ENCODE data around the gene DNLZ. TPM values are rescaled to one million over a fixed set of nuclear protein-coding genes. Genes with fewer than 3 reads are reported as not detected.

Gene DNLZ
- polyA plus RNA-seq, 2 of the 4 experiments (the other 2 are of a cell fraction): 8.0 to 19.9 TPM

DNA sequence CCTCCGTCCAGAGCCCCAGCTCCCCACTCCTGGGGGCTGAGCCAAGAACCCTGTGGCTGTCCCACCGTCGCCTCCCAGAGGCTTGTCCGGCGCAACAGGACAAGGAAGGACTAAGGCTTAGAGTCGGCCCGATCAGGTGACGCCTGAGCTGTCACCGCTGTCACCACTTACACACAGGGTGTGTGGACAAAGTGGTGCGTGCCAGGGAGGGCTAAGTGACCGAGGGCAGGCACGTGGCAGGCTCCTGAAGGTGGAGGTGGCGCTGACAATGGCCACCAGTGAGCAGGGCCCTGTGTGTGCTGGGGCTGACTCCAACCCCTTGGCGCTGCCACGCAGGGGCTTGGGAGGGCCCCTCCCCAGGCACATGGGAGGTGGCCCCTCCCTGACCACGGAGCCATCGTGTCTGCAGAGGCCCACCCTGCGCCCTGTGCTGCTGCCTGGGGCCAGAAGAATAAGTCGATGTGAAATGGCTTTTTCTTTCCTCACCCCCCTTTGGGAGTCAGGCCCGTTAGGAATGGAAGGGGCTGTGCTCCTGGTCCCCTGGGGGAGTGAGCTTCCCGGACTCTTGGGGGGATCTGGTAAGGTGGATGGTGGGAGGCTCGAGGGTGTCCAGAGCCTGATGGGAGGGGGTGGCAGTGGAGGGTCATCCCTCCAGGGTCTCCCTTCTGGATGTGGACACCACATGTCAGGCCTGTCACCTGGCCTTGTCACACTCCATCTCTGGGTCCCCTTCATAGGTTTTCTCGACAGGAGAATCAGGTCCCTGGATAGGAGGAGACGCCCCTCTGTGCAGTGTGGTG lies 38.8 kb downstream of the DNLZ start:
- no peak for FAIRE-seq
- Histone ChIP-seq H3K4me3 (no peak overlapping the region), H3K9me3 (no peaks in the 10 kb centered on the region), H3K4me2 (no peak overlapping the region), H3K27ac (no peak overlapping the region), H3K4me1 (peaks cover 18% of the 10 kb centered on the region)
- TF ChIP-seq CBX8 (IDR thresholded peaks at IDR 0.05): no peak
- no peak for TF ChIP-seq HEYL (CRISPR knock-in tag; IDR thresholded peaks at IDR 0.05)
- no peak for TF ChIP-seq ELK1 (IDR thresholded peaks at IDR 0.05; ENCODE audit: low read depth, low read length)
- no peak for TF ChIP-seq ZFP36 (IDR thresholded peaks at IDR 0.05; ENCODE audit: borderline replicate concordance, partially characterized antibody)
- TF ChIP-seq, protein P1, sequence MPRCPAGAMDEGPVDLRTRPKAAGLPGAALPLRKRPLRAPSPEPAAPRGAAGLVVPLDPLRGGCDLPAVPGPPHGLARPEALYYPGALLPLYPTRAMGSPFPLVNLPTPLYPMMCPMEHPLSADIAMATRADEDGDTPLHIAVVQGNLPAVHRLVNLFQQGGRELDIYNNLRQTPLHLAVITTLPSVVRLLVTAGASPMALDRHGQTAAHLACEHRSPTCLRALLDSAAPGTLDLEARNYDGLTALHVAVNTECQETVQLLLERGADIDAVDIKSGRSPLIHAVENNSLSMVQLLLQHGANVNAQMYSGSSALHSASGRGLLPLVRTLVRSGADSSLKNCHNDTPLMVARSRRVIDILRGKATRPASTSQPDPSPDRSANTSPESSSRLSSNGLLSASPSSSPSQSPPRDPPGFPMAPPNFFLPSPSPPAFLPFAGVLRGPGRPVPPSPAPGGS (IDR thresholded peaks at IDR 0.05): no peak
- ATAC-seq: peak; percentile 6 to 23; a peak in 2 of 6 replicates
- DNase-seq (ENCODE audit: low read depth in 1 of 2, low spot score in 1 of 2): no peak
- CTCF ChIA-PET: interaction anchor here (0.9 to 6.3 kb wide), 8 partner anchors 12 to 820 kb away, joined by 3 to 31 read pairs (median 4); no protein-coding TSS in a partner anchor
- POLR2A ChIA-PET: no interaction called here
- WGBS (ENCODE audit: missing lambda C conversion rate): 77% methylated on average over 17 of the region's 24 CpGs

DNA sequence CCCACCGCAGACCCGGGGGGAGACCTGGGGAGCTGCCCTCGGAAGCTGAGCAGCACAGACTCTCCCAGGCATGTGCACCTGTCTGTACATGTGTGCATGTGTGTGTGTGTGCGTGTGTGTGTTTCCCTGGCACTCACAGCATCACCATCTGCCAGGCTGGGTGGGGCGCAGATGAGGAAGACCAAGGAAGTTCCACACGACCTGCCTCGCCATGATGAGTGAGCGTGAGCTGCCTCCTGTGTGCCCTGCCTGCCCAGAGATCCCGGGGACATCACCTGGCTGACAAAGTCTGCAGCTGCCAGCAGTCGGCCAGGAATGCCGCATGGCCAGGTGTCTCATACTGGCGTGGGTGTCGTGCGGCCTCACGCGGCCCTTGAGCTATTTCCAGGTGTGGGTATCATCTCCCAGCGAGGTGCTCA lies 40.2 kb downstream of the DNLZ start:
- H3K27ac ChIP-seq: no peak overlapping the region
- ChIA-PET POLR2A (no interaction called here), CTCF (interaction anchor here (0.6 to 6.3 kb wide), 9 partner anchors 11 to 819 kb away, joined by 3 to 31 read pairs (median 3); no protein-coding TSS in a partner anchor)
- DNase-seq (ENCODE audit: low read depth in 1 of 2, low spot score in 1 of 2): no peak
- no peak overlapping the region for H3K4me2 ChIP-seq
- TF ChIP-seq BHLHE40 (IDR thresholded peaks at IDR 0.05; ENCODE audit: low read depth, low read length) (no peak), KDM1A (IDR thresholded peaks at IDR 0.05; ENCODE audit: low read depth) (no peak), EP300 (IDR thresholded peaks at IDR 0.05) (no peak), RNF2 (IDR thresholded peaks at IDR 0.05; ENCODE audit: borderline replicate concordance, low read depth) (no peak), CHD2 (IDR thresholded peaks at IDR 0.05; ENCODE audit: low read length, partially characterized antibody) (no peak), PHF8 (IDR thresholded peaks at IDR 0.05; ENCODE audit: borderline replicate concordance, low read depth) (no peak), NFE2L2 (conservative IDR thresholded peaks at IDR 0.05; ENCODE audit: low read length) (no peak)
- TF ChIP-seq, protein P2, sequence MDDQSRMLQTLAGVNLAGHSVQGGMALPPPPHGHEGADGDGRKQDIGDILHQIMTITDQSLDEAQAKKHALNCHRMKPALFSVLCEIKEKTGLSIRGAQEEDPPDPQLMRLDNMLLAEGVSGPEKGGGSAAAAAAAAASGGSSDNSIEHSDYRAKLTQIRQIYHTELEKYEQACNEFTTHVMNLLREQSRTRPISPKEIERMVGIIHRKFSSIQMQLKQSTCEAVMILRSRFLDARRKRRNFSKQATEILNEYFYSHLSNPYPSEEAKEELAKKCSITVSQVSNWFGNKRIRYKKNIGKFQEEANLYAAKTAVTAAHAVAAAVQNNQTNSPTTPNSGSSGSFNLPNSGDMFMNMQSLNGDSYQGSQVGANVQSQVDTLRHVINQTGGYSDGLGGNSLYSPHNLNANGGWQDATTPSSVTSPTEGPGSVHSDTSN (IDR thresholded peaks at IDR 0.05): no peak
- WGBS (ENCODE audit: missing lambda C conversion rate): 75% methylated on average over 15 of the region's 17 CpGs
- no peak for ATAC-seq
- FAIRE-seq: no peak
- H3K4me3 ChIP-seq: no peak overlapping the region
- peaks cover 13% of the 10 kb centered on the region for H3K4me1 ChIP-seq
- no peaks in the 10 kb centered on the region for H3K9me3 ChIP-seq

GRCh38 chr9:136322756-136323330 lies 40.7 kb downstream of the DNLZ start:
- no peak overlapping the region for H3K27ac ChIP-seq
- H3K4me2 ChIP-seq: no peak overlapping the region
- FAIRE-seq (no peak), DNase-seq (ENCODE audit: low read depth in 1 of 2, low spot score in 1 of 2) (no peak), ATAC-seq (no peak)
- ChIA-PET CTCF (interaction anchor here (1.0 to 6.3 kb wide), 5 partner anchors 11 to 78 kb away, joined by 3 to 31 read pairs (median 12); no protein-coding TSS in a partner anchor), POLR2A (interaction anchor here (1.3 kb wide), 1 partner anchor 40 kb away, joined by 3 read pairs; no protein-coding TSS in a partner anchor)
- TF ChIP-seq ZSCAN20 (CRISPR knock-in tag; IDR thresholded peaks at IDR 0.05) (no peak), HOXA7 (CRISPR knock-in tag; IDR thresholded peaks at IDR 0.05) (no peak), NR3C1 (IDR thresholded peaks at IDR 0.05) (no peak), MAFK (IDR thresholded peaks at IDR 0.05; ENCODE audit: partially characterized antibody) (no peak), HOXB13 (CRISPR knock-in tag; IDR thresholded peaks at IDR 0.05; ENCODE audit: low read depth) (no peak), EHMT2 (IDR thresholded peaks at IDR 0.05; ENCODE audit: low read depth) (no peak)
- TF ChIP-seq, protein P3, sequence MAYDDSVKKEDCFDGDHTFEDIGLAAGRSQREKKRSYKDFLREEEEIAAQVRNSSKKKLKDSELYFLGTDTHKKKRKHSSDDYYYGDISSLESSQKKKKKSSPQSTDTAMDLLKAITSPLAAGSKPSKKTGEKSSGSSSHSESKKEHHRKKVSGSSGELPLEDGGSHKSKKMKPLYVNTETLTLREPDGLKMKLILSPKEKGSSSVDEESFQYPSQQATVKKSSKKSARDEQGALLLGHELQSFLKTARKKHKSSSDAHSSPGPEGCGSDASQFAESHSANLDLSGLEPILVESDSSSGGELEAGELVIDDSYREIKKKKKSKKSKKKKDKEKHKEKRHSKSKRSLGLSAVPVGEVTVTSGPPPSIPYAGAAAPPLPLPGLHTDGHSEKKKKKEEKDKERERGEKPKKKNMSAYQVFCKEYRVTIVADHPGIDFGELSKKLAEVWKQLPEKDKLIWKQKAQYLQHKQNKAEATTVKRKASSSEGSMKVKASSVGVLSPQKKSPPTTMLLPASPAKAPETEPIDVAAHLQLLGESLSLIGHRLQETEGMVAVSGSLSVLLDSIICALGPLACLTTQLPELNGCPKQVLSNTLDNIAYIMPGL (CRISPR knock-in tag; IDR thresholded peaks at IDR 0.05; ENCODE audit: borderline replicate concordance): no peak
- WGBS (ENCODE audit: missing lambda C conversion rate): 83% methylated on average over 19 of the region's 23 CpGs
- peaks cover 8% of the 10 kb centered on the region; the same call in 2 of the 3 replicates for H3K4me1 ChIP-seq
- H3K4me3 ChIP-seq: no peak overlapping the region
- H3K9me3 ChIP-seq: no peaks in the 10 kb centered on the region

Measured in A549 (cell line).